Sigmoid colon (tissue), 4 donors: ENCODE measurements around the gene ANK2.

ENCODE experiments used
- POLR2A ChIP-seq, 2 donors: fragments of 450-650 bp; IDR thresholded peaks; one replicate each; pipeline ENCODE4 v1.6.1; 2016; ENCODE audit warnings: antibody characterized with exemption in 2 of 2, mild to moderate bottlenecking in 2 of 2, moderate library complexity in 2 of 2
- POLR2AphosphoS5 ChIP-seq, 4 donors: sonication (generic); formaldehyde crosslinking; IDR thresholded peaks; one replicate each; pipeline ENCODE4 v1.6.1; 2017; ENCODE audit warnings: antibody characterized with exemption in 4 of 4
- TF ChIP-seq, protein P1 (sequence below), 4 experiments: fragments of 450-650 bp in 3 of 4; fragments of 200-600 bp in 1 of 4; IDR thresholded peaks; one replicate each; pipeline ENCODE4 v1.5.1; 2016 to 2019; ENCODE audit warnings: antibody characterized with exemption in 4 of 4, mild to moderate bottlenecking in 3 of 4, moderate library complexity in 2 of 4

DNA sequence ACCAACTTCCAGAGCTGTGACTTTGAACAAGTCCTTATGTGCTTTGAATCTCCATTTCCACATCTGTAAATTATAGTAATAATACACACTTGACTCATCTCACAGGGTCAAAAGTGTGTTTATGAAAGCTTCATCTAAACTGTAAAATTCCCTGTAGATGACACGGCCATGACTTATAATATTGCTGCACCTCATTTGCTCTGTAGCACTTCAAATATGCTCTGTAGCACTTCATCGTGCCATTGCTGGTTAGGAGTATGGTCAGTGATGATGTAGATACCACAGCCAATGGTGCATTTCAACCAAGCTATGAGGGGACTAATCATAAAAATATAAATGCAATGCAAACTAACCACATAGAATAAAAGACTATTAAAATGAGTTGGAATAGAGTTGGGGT, 318.6 kb downstream of the ANK2 start:
- TF ChIP-seq, protein P1, sequence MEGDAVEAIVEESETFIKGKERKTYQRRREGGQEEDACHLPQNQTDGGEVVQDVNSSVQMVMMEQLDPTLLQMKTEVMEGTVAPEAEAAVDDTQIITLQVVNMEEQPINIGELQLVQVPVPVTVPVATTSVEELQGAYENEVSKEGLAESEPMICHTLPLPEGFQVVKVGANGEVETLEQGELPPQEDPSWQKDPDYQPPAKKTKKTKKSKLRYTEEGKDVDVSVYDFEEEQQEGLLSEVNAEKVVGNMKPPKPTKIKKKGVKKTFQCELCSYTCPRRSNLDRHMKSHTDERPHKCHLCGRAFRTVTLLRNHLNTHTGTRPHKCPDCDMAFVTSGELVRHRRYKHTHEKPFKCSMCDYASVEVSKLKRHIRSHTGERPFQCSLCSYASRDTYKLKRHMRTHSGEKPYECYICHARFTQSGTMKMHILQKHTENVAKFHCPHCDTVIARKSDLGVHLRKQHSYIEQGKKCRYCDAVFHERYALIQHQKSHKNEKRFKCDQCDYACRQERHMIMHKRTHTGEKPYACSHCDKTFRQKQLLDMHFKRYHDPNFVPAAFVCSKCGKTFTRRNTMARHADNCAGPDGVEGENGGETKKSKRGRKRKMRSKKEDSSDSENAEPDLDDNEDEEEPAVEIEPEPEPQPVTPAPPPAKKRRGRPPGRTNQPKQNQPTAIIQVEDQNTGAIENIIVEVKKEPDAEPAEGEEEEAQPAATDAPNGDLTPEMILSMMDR (IDR thresholded peaks at IDR 0.05) = no peak
- no peak for TF ChIP-seq POLR2AphosphoS5 (IDR thresholded peaks at IDR 0.05)
- no peak for TF ChIP-seq POLR2A (IDR thresholded peaks at IDR 0.05)
